ENCODE data around the gene DTNA. TPM values are rescaled to one million over a fixed set of nuclear protein-coding genes. Genes with fewer than 3 reads are reported as not detected.

The DTNA gene
- total RNA-seq, 2 donors from 2014 or later, result 41.0 to 78.4 TPM

DNA sequence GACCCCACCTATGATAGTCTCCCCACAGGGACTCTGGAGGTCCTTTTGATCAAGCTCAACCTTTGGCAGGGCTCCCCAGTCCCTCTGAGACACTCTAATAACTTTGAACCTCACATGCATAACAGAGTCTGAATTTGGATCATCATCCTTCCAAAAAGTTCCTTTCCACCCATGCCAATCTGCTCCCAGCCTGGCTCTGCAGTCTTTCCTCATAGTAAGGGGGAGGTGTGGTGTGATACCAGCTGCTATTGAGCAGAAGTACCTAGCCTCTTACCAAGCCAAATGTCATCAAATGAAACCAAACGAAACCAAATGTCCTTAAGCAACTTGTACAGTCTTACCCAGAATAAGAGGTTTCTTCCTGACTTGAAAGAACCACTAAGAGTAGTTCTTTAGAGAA lies 36.5 kb downstream of the DTNA start:
- H3K4me1 ChIP-seq (ENCODE audit: control insufficient read depth in 1 of 2, low read depth in 2 of 2), result peaks cover 3 to 5% of the 10 kb centered on the region in 2 donors

DNA sequence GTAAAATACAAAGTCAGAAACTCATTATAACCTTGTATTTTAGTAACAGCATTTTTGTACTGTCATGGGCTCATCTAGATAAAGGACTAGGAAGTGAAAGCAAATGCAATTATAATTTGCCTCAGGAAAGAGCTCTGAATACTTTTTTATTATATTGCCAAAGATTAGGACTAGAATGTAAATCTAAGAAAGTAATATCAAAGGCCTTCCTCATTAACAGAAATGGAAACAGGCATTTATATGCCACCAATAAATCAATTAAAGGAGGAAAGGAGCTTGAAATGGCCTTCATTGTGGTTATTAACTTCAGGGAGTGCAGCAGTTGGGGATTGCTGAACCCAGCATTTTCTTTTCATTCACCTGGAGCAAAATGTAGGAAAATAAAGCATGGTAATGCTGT lies 39.6 kb downstream of the DTNA start:
- TF ChIP-seq, protein P1, sequence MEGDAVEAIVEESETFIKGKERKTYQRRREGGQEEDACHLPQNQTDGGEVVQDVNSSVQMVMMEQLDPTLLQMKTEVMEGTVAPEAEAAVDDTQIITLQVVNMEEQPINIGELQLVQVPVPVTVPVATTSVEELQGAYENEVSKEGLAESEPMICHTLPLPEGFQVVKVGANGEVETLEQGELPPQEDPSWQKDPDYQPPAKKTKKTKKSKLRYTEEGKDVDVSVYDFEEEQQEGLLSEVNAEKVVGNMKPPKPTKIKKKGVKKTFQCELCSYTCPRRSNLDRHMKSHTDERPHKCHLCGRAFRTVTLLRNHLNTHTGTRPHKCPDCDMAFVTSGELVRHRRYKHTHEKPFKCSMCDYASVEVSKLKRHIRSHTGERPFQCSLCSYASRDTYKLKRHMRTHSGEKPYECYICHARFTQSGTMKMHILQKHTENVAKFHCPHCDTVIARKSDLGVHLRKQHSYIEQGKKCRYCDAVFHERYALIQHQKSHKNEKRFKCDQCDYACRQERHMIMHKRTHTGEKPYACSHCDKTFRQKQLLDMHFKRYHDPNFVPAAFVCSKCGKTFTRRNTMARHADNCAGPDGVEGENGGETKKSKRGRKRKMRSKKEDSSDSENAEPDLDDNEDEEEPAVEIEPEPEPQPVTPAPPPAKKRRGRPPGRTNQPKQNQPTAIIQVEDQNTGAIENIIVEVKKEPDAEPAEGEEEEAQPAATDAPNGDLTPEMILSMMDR (IDR thresholded peaks at IDR 0.05), result no peak
- Histone ChIP-seq H3K9me3 (no peaks in the 10 kb centered on the region), H3K27ac (no peak overlapping the region), H3K36me3 (no peaks in the 10 kb centered on the region), H3K27me3 (replicated peaks; ENCODE audit: insufficient read depth) (no peaks in the 10 kb centered on the region), H3K4me3 (no peak overlapping the region), H3K4me1 (ENCODE audit: control insufficient read depth in 1 of 2, low read depth in 2 of 2) (no peaks in the 10 kb centered on the region)
- no peak for ATAC-seq (ENCODE audit: insufficient number of reproducible peaks, low FRiP score, low read depth)
- DNase-seq (ENCODE audit: low spot score), result no peak

More for the DNA sequence above, 36.5 kb downstream of the DTNA start:
- H3K36me3 ChIP-seq, result no peaks in the 10 kb centered on the region
- H3K27ac ChIP-seq, result no peak overlapping the region
- H3K27me3 ChIP-seq (replicated peaks; ENCODE audit: insufficient read depth), result no peaks in the 10 kb centered on the region
- H3K9me3 ChIP-seq, result no peaks in the 10 kb centered on the region
- no peak overlapping the region for H3K4me3 ChIP-seq
- TF ChIP-seq, protein P1 (IDR thresholded peaks at IDR 0.05), result no peak
- no peak for ATAC-seq (ENCODE audit: insufficient number of reproducible peaks, low FRiP score, low read depth)
- DNase-seq (ENCODE audit: low spot score), result no peak

DNA sequence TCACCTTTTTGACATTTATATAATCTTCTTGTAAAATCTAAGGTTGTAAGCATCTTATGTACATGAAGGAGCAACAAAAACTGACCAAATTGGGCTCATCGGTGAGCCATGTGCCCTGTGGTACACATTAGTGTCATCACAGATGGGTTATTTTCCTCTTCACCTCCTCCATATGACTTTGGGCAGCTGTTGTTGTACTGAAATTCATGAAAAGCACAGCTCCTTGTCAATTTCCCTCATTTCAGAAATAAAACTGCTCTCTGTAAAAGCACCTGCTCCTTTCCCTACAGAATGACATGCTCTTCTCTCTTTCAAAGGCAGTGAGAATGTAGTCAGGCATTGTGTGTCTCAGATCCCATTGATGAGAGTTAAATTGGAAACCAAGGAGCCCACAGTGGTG lies 42.0 kb downstream of the DTNA start:
- H3K36me3 ChIP-seq, result no peaks in the 10 kb centered on the region
- H3K27ac ChIP-seq, result no peak overlapping the region
- H3K4me1 ChIP-seq (ENCODE audit: control insufficient read depth in 1 of 2, low read depth in 2 of 2), result no peaks in the 10 kb centered on the region
- no peaks in the 10 kb centered on the region for H3K27me3 ChIP-seq (replicated peaks; ENCODE audit: insufficient read depth)
- no peak overlapping the region for H3K4me3 ChIP-seq
- no peaks in the 10 kb centered on the region for H3K9me3 ChIP-seq
- DNase-seq (ENCODE audit: low spot score), result no peak
- TF ChIP-seq, protein P1 (IDR thresholded peaks at IDR 0.05), result no peak
- no peak for ATAC-seq (ENCODE audit: insufficient number of reproducible peaks, low FRiP score, low read depth)

DNA sequence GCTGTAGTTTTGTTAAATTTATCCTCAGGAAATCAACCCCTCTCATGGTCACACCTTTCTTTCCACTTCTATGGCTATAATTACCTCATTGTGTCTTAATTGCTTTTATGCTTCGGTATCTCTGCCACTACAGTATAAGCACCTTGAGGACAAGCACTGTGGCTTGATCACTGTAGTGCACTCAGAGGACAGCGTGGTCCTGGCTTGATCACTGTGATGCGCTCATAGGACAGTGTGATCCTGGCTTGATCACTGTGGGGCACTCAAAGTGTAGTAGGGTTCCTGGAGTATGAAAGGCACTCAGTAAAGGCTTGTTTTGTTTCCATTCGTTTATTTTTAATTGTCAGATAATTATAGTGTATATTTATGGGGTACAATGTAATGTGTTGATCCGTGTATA lies 44.2 kb downstream of the DTNA start:
- TF ChIP-seq, protein P1 (IDR thresholded peaks at IDR 0.05), result no peak
- Histone ChIP-seq H3K27ac (no peak overlapping the region), H3K27me3 (replicated peaks; ENCODE audit: insufficient read depth) (no peaks in the 10 kb centered on the region), H3K9me3 (no peaks in the 10 kb centered on the region), H3K36me3 (no peaks in the 10 kb centered on the region), H3K4me3 (no peak overlapping the region), H3K4me1 (ENCODE audit: control insufficient read depth in 1 of 2, low read depth in 2 of 2) (no peaks in the 10 kb centered on the region)
- no peak for ATAC-seq (ENCODE audit: insufficient number of reproducible peaks, low FRiP score, low read depth)
- DNase-seq (ENCODE audit: low spot score), result no peak

DNA sequence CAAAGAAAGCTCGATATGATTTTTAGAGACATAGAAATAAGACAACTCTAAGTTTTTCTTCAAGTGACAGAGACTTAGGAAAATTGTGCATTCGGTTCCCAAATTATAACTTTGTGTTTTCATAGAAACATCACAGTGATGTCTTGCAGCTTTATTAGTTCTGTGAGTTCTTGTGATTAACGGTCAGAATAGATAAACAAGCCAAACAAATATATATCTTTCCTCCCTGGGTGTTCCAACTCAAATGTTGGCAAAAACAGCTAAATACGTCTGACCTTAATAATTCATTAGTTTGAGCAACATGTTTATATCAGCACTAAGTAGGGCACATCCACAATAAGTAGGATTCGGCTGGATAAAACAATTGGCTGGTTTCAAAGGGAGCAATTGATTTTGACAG lies 47.6 kb downstream of the DTNA start:
- no peaks in the 10 kb centered on the region for H3K9me3 ChIP-seq
- DNase-seq (ENCODE audit: low spot score) (no peak), ATAC-seq (ENCODE audit: insufficient number of reproducible peaks, low FRiP score, low read depth) (no peak)
- no peaks in the 10 kb centered on the region for H3K36me3 ChIP-seq
- no peak overlapping the region for H3K27ac ChIP-seq
- H3K4me3 ChIP-seq, result no peak overlapping the region
- TF ChIP-seq, protein P1 (IDR thresholded peaks at IDR 0.05), result no peak
- no peaks in the 10 kb centered on the region for H3K27me3 ChIP-seq (replicated peaks; ENCODE audit: insufficient read depth)
- no peaks in the 10 kb centered on the region for H3K4me1 ChIP-seq (ENCODE audit: control insufficient read depth in 1 of 2, low read depth in 2 of 2)
